Measurements from ENCODE around the gene LLCFC1.

- TF ChIP-seq CTCF (IDR thresholded peaks at IDR 0.05; ENCODE audit: poor library complexity) (no peak), EZH2phosphoT487 (IDR thresholded peaks at IDR 0.05; ENCODE audit: low read depth, severe bottlenecking, unreplicated experiment) (no peak), EZH2 (IDR thresholded peaks at IDR 0.05; ENCODE audit: borderline replicate concordance) (no peak)
These were observed 2.3 kb downstream of the LLCFC1 start for GRCh38 chr7:142941541-142941940.

All from hepatocyte (in vitro differentiated cells).